Ramos (cell line): Measurements from ENCODE around the gene PDZD8.

Source experiments
- in situ Hi-C: fragments of 300-500 bp; cut with MboI; formaldehyde crosslinking; loops from one replicate; pipeline ENCODE4 v1.14.3; 2022; ENCODE audit warnings: low sequenced_read_pairs; ENCODE audit not compliant: unreplicated experiment

Gene PDZD8

GRCh38 chr10:117375360-117376178 is at the start of gene PDZD8:
Gene PDZD8 (minus strand): TSS chr10:117375440. CDS start chr10:117375227, 213 bp downstream.
- in situ Hi-C loops = no loop called here

- in situ Hi-C loops = no loop called here
These were observed 48.9 kb upstream of the PDZD8 start for GRCh38 chr10:117424171-117424570.

- in situ Hi-C loops = no loop called here
These were observed 46.7 kb upstream of the PDZD8 start for GRCh38 chr10:117421985-117422384.

- in situ Hi-C loops = no loop called here
These were observed 45.5 kb upstream of the PDZD8 start for GRCh38 chr10:117420768-117421167.

- in situ Hi-C loops = no loop called here
These were observed 44.7 kb upstream of the PDZD8 start for GRCh38 chr10:117419921-117420320.

GRCh38 chr10:117419159-117419558 is 43.9 kb upstream of the PDZD8 start:
- in situ Hi-C loops = no loop called here

GRCh38 chr10:117418121-117418520 is 42.9 kb upstream of the PDZD8 start:
- in situ Hi-C loops = no loop called here

- in situ Hi-C loops = no loop called here
These were observed 42.0 kb upstream of the PDZD8 start for GRCh38 chr10:117417196-117417595.

- in situ Hi-C loops = no loop called here
These were observed 38.8 kb upstream of the PDZD8 start for GRCh38 chr10:117413928-117414618.

GRCh38 chr10:117412469-117413010 is 37.3 kb upstream of the PDZD8 start:
- in situ Hi-C loops = no loop called here

- in situ Hi-C loops = no loop called here
These were observed 36.5 kb upstream of the PDZD8 start for GRCh38 chr10:117411479-117412399.

GRCh38 chr10:117410557-117410956 is 35.3 kb upstream of the PDZD8 start:
- in situ Hi-C loops = no loop called here

- in situ Hi-C loops = no loop called here
These were observed 34.5 kb upstream of the PDZD8 start for GRCh38 chr10:117409549-117410305.

GRCh38 chr10:117408436-117409384 is 33.5 kb upstream of the PDZD8 start:
- in situ Hi-C loops = no loop called here

GRCh38 chr10:117405730-117406129 is 30.5 kb upstream of the PDZD8 start:
- in situ Hi-C loops = no loop called here

- in situ Hi-C loops = no loop called here
These were observed 25.1 kb upstream of the PDZD8 start for GRCh38 chr10:117400329-117400728.

- in situ Hi-C loops = no loop called here
These were observed 24.3 kb upstream of the PDZD8 start for GRCh38 chr10:117399341-117400196.

- in situ Hi-C loops = no loop called here
These were observed 22.8 kb upstream of the PDZD8 start for GRCh38 chr10:117398029-117398428.
